Hepatocyte (in vitro differentiated cells): Measurements from ENCODE around the gene SERINC2.

Experiments
- CTCF ChIP-seq: fragments of 200-600 bp; sonication (generic); IDR thresholded peaks from 2 replicates; pipeline ENCODE4 v1.5.1; 2016; ENCODE audit warnings: antibody characterized with exemption, mild to moderate bottlenecking; ENCODE audit not compliant: poor library complexity
- EZH2 ChIP-seq: fragments of 200-600 bp; sonication (generic); IDR thresholded peaks from 2 replicates; pipeline ENCODE4 v1.6.1; 2016; ENCODE audit warnings: antibody characterized with exemption, mild to moderate bottlenecking, borderline replicate concordance
- EZH2phosphoT487 ChIP-seq: fragments of 200-600 bp; sonication (generic); IDR thresholded peaks from one replicate; pipeline ENCODE4 v1.6.1; 2018; ENCODE audit warnings: antibody characterized with exemption, mild to moderate bottlenecking, low read depth, moderate library complexity; ENCODE audit not compliant: unreplicated experiment, severe bottlenecking

- no peak for TF ChIP-seq CTCF
- TF ChIP-seq EZH2phosphoT487 = no peak
- no peak for TF ChIP-seq EZH2
Measured at GRCh38 chr1:31414980-31415370, 2.0 kb downstream of the SERINC2 start.
